ENCODE data around the gene RAD21L1. TPM values are rescaled to one million over a fixed set of nuclear protein-coding genes. Genes with fewer than 3 reads are reported as not detected.
A peak's percentile ranks its signal among the peaks of the same experiment; 100 is the strongest.

The RAD21L1 gene
- polyA plus RNA-seq, 3 donors: not detected

DNA sequence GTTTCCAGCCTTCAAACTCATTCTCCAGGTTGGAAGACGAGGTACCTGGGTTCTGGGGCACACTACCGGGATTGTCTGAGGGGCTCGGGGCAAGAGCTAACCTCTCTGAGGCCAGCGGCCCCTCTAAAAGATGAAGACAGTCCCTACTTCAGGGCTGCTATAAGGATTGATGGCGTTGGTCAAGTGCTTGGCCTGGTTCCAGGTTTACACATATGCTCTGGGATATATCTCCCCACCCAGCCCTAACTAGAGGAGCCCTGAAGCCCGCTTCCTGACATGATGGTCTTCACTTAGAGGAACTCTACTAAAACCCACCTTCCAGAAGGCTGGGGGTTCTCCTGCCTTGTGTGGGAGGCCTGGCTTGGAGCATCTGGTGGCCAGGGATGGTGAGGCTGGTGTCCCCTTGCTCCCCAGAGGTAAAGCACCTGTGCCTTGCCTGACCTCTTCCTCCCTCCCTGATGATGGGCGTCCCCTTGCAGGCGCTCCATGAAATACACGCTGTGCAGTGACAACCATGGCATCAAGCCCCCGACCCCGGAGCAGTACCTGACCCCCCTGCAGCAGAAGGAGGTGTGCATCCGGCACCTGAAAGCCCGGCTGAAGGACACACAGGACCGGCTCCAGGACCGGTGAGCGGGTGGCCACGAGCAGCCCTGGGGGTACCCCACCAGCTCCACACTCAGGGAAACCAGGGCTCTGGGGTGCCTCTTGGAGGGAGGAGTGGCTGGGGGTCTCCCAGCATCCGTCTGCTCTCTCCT lies 74.4 kb downstream of the RAD21L1 start:
- H3K9me3 ChIP-seq (replicated peaks in 1 of 2; ENCODE audit: control insufficient read depth in 1 of 2, insufficient read depth in 1 of 2, low read length in 2 of 2): no peaks in the 10 kb centered on the region
- Mint-ChIP-seq H3K4me1 (peaks cover 7% of the 10 kb centered on the region), H3K9me3 (no peaks in the 10 kb centered on the region), H3K4me3 (no peak overlapping the region), H3K27me3 (ENCODE audit: low read depth in 3 of 3) (peaks cover 0 to 4% (median 3%) of the 10 kb centered on the region in 3 donors), H3K27ac (no peak overlapping the region), H3K36me3 (no peaks in the 10 kb centered on the region)
- intact Hi-C loops (cut with micrococcal nuclease): no loop called here
- no peaks in the 10 kb centered on the region for H4K20me1 ChIP-seq (ENCODE audit: insufficient read depth, low read length)
- no peak for DNase-seq
- H3K4me2 ChIP-seq (replicated peaks; ENCODE audit: extremely low read depth, low read length, poor library complexity, severe bottlenecking): no peak overlapping the region
- no peak overlapping the region for H2AFZ ChIP-seq (ENCODE audit: insufficient read depth, low read depth, low read length, poor library complexity, severe bottlenecking)
- H3K9ac ChIP-seq (ENCODE audit: insufficient read depth, low read length, poor library complexity, severe bottlenecking): peak overlapping the region; percentile 21
- H3K36me3 ChIP-seq (replicated peaks in 1 of 2; ENCODE audit: control insufficient read depth in 1 of 2, insufficient read depth in 2 of 2, low read length in 2 of 2): no peaks in the 10 kb centered on the region
- 95% methylated on average over 10 of the region's 18 CpGs for WGBS (ENCODE audit: insufficient coverage)
- no peaks in the 10 kb centered on the region for H3K27me3 ChIP-seq (ENCODE audit: control insufficient read depth in 2 of 2, insufficient read depth in 2 of 2, low read length in 2 of 2)
- H3K4me3 ChIP-seq (replicated peaks in 1 of 3; ENCODE audit: low read depth in 2 of 3, low read length in 3 of 3): no peak overlapping the region
- TF ChIP-seq, protein P1, sequence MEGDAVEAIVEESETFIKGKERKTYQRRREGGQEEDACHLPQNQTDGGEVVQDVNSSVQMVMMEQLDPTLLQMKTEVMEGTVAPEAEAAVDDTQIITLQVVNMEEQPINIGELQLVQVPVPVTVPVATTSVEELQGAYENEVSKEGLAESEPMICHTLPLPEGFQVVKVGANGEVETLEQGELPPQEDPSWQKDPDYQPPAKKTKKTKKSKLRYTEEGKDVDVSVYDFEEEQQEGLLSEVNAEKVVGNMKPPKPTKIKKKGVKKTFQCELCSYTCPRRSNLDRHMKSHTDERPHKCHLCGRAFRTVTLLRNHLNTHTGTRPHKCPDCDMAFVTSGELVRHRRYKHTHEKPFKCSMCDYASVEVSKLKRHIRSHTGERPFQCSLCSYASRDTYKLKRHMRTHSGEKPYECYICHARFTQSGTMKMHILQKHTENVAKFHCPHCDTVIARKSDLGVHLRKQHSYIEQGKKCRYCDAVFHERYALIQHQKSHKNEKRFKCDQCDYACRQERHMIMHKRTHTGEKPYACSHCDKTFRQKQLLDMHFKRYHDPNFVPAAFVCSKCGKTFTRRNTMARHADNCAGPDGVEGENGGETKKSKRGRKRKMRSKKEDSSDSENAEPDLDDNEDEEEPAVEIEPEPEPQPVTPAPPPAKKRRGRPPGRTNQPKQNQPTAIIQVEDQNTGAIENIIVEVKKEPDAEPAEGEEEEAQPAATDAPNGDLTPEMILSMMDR (IDR thresholded peaks at IDR 0.05): no peak
- no peaks in the 10 kb centered on the region for H3K79me2 ChIP-seq (ENCODE audit: insufficient read depth, low read length)
- H3K4me1 ChIP-seq (ENCODE audit: control insufficient read depth in 1 of 2, insufficient read depth in 2 of 2, low read length in 2 of 2): peaks cover 0 to 8% of the 10 kb centered on the region in 2 donors
- H3K27ac ChIP-seq (ENCODE audit: low read depth in 1 of 2, low read length in 2 of 2): no peak overlapping the region

DNA sequence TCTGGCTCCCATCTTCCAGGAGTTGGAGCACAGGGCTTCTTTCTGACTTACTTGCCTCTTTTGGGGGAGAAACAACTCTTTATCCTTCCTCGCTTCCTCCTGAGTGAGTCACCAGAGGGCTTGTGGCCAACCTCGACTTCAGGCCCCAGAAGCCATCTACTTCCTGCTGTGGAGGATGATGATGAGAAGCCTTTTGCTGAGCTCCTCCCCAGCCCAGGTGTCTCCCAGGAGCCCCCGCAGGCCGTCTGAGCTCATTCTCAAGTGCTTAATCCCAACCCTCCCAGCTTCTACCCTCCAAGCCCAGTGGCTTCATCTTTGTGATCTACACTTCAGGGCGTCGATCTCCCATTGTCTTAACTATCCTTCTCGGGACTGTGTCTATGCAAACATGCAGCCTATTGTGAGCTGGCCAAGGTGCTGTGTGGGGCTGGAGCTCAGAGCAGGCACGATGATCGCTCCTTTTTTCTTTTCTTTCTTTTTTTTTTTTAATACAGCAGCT lies 75.2 kb downstream of the RAD21L1 start:
- Mint-ChIP-seq H3K9me3 (no peaks in the 10 kb centered on the region), H3K27me3 (ENCODE audit: low read depth in 3 of 3) (peaks cover 0 to 4% (median 3%) of the 10 kb centered on the region in 3 donors), H3K4me3 (no peak overlapping the region), H3K36me3 (no peaks in the 10 kb centered on the region), H3K27ac (peak overlapping the region in 2 of 7 donors; percentile 48 to 60), H3K4me1 (peaks cover 7% of the 10 kb centered on the region)
- no peaks in the 10 kb centered on the region for H3K9me3 ChIP-seq (replicated peaks in 1 of 2; ENCODE audit: control insufficient read depth in 1 of 2, insufficient read depth in 1 of 2, low read length in 2 of 2)
- intact Hi-C loops (cut with micrococcal nuclease): no loop called here
- no peaks in the 10 kb centered on the region for H4K20me1 ChIP-seq (ENCODE audit: insufficient read depth, low read length)
- no peak overlapping the region for H3K27ac ChIP-seq (ENCODE audit: low read depth in 1 of 2, low read length in 2 of 2)
- H3K36me3 ChIP-seq (replicated peaks in 1 of 2; ENCODE audit: control insufficient read depth in 1 of 2, insufficient read depth in 2 of 2, low read length in 2 of 2): no peaks in the 10 kb centered on the region
- H3K79me2 ChIP-seq (ENCODE audit: insufficient read depth, low read length): no peaks in the 10 kb centered on the region
- H2AFZ ChIP-seq (ENCODE audit: insufficient read depth, low read depth, low read length, poor library complexity, severe bottlenecking): no peak overlapping the region
- WGBS (ENCODE audit: insufficient coverage): 43% methylated on average over 2 of the region's 9 CpGs
- TF ChIP-seq, protein P1 (IDR thresholded peaks at IDR 0.05): no peak
- DNase-seq: peak; percentile 7 to 33 (median 11)
- peaks cover 0 to 8% of the 10 kb centered on the region in 2 donors for H3K4me1 ChIP-seq (ENCODE audit: control insufficient read depth in 1 of 2, insufficient read depth in 2 of 2, low read length in 2 of 2)
- H3K27me3 ChIP-seq (ENCODE audit: control insufficient read depth in 2 of 2, insufficient read depth in 2 of 2, low read length in 2 of 2): no peaks in the 10 kb centered on the region
- H3K9ac ChIP-seq (ENCODE audit: insufficient read depth, low read length, poor library complexity, severe bottlenecking): peak overlapping the region; percentile 21
- no peak overlapping the region for H3K4me2 ChIP-seq (replicated peaks; ENCODE audit: extremely low read depth, low read length, poor library complexity, severe bottlenecking)
- no peak overlapping the region for H3K4me3 ChIP-seq (replicated peaks in 1 of 3; ENCODE audit: low read depth in 2 of 3, low read length in 3 of 3)
